ENCODE results near the gene SLC36A1. TPM values are rescaled to one million over a fixed set of nuclear protein-coding genes. Genes with fewer than 3 reads are reported as not detected.

SLC36A1 gene
- total RNA-seq, 4 donors from 2014 or later: 7.3 to 9.1 (median 8.3) TPM

GRCh38 chr5:151427258-151427657, 20.1 kb upstream of the SLC36A1 start:
- no peak overlapping the region for H3K4me3 ChIP-seq
- no peak overlapping the region for H3K27ac ChIP-seq
- intact Hi-C loops (cut with DNase I): no loop called here
- no peaks in the 10 kb centered on the region for H3K9me3 ChIP-seq
- DNase-seq: no peak
- H3K4me1 ChIP-seq: no peaks in the 10 kb centered on the region
- no peak for TF ChIP-seq CTCF (IDR thresholded peaks at IDR 0.05)
- no peak for TF ChIP-seq POLR2A (IDR thresholded peaks at IDR 0.05)
- WGBS, 2 donors: 56 to 61% methylated on average over 2 of the region's 2 CpGs
- peaks cover 0 to 5% (median 0%) of the 10 kb centered on the region in 4 donors for H3K27me3 ChIP-seq
- no peaks in the 10 kb centered on the region for H3K36me3 ChIP-seq

- no peaks in the 10 kb centered on the region for H3K4me1 ChIP-seq
- intact Hi-C loops (cut with DNase I): no loop called here
- WGBS, 2 donors: 80 to 93% methylated on average over 1 of the region's 1 CpG
- no peak for DNase-seq
- peaks cover 0 to 9% (median 0%) of the 10 kb centered on the region in 4 donors for H3K27me3 ChIP-seq
- H3K4me3 ChIP-seq: no peak overlapping the region
- no peak overlapping the region for H3K27ac ChIP-seq
- TF ChIP-seq CTCF (IDR thresholded peaks at IDR 0.05) (no peak), POLR2A (IDR thresholded peaks at IDR 0.05) (no peak)
- H3K9me3 ChIP-seq: no peaks in the 10 kb centered on the region
- H3K36me3 ChIP-seq: no peaks in the 10 kb centered on the region
Observed at GRCh38 chr5:151430731-151431130, 16.7 kb upstream of the SLC36A1 start.

GRCh38 chr5:151431666-151432065, 15.7 kb upstream of the SLC36A1 start:
- intact Hi-C loops (cut with DNase I): no loop called here
- Histone ChIP-seq H3K4me3 (no peak overlapping the region), H3K27me3 (peaks cover 0 to 16% (median 0%) of the 10 kb centered on the region in 4 donors), H3K27ac (no peak overlapping the region), H3K4me1 (no peaks in the 10 kb centered on the region), H3K36me3 (no peaks in the 10 kb centered on the region), H3K9me3 (no peaks in the 10 kb centered on the region)
- DNase-seq: no peak
- 76 to 81% methylated on average over 5 to 6 of the region's 6 CpGs for WGBS, 2 donors
- no peak for TF ChIP-seq POLR2A (IDR thresholded peaks at IDR 0.05)
- no peak for TF ChIP-seq CTCF (IDR thresholded peaks at IDR 0.05)

DNA sequence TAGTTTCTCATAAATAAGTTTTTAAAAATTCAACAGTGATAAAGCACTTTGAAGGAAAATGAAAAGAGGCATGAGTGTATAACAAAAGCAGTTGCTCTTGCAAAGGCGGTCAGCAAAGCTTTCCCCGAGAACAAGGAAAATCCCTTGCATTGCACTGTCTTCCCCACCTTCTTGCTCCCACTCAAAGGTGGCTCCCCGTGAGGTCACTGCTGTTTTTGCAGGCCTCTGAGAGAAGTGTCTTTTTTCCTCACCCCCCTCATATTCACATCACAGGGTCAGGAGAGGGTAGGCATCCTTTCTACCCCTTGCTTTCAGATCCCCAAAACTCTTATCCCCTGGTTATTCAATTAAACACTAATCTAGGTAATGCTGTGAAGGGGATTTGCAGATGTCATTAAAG, 15.2 kb upstream of the SLC36A1 start:
- intact Hi-C loops (cut with DNase I): no loop called here
- TF ChIP-seq POLR2A (IDR thresholded peaks at IDR 0.05) (no peak), CTCF (IDR thresholded peaks at IDR 0.05) (no peak)
- WGBS, 2 donors: 85 to 87% methylated on average over 3 of the region's 3 CpGs

GRCh38 chr5:151434570-151435237, 12.7 kb upstream of the SLC36A1 start:
- no peaks in the 10 kb centered on the region for H3K9me3 ChIP-seq
- peaks cover 0 to 22% (median 0%) of the 10 kb centered on the region in 4 donors for H3K27me3 ChIP-seq
- intact Hi-C loops (cut with DNase I): no loop called here
- DNase-seq: no peak
- H3K4me3 ChIP-seq: no peak overlapping the region
- no peaks in the 10 kb centered on the region for H3K36me3 ChIP-seq
- H3K4me1 ChIP-seq: no peaks in the 10 kb centered on the region
- no peak overlapping the region for H3K27ac ChIP-seq
- 87 to 90% methylated on average over 5 of the region's 5 CpGs for WGBS, 2 donors
- TF ChIP-seq CTCF (IDR thresholded peaks at IDR 0.05) (no peak), POLR2A (IDR thresholded peaks at IDR 0.05) (no peak)

More for the DNA sequence above, 15.2 kb upstream of the SLC36A1 start:
- Histone ChIP-seq H3K36me3 (no peaks in the 10 kb centered on the region), H3K9me3 (no peaks in the 10 kb centered on the region), H3K27ac (no peak overlapping the region), H3K4me1 (no peaks in the 10 kb centered on the region), H3K27me3 (peaks cover 0 to 18% (median 0%) of the 10 kb centered on the region in 4 donors), H3K4me3 (no peak overlapping the region)
- DNase-seq: no peak
